GM19395 (cell line): ENCODE measurements around the gene LRRN4.

Experiments used
- ATAC-seq: cut with Tn5 transposase; IDR thresholded peaks from one replicate; pipeline ENCODE4 v1.9.1; 2021; ENCODE audit warnings: mild to moderate bottlenecking, moderate library complexity; ENCODE audit not compliant: unreplicated experiment

Gene LRRN4

DNA sequence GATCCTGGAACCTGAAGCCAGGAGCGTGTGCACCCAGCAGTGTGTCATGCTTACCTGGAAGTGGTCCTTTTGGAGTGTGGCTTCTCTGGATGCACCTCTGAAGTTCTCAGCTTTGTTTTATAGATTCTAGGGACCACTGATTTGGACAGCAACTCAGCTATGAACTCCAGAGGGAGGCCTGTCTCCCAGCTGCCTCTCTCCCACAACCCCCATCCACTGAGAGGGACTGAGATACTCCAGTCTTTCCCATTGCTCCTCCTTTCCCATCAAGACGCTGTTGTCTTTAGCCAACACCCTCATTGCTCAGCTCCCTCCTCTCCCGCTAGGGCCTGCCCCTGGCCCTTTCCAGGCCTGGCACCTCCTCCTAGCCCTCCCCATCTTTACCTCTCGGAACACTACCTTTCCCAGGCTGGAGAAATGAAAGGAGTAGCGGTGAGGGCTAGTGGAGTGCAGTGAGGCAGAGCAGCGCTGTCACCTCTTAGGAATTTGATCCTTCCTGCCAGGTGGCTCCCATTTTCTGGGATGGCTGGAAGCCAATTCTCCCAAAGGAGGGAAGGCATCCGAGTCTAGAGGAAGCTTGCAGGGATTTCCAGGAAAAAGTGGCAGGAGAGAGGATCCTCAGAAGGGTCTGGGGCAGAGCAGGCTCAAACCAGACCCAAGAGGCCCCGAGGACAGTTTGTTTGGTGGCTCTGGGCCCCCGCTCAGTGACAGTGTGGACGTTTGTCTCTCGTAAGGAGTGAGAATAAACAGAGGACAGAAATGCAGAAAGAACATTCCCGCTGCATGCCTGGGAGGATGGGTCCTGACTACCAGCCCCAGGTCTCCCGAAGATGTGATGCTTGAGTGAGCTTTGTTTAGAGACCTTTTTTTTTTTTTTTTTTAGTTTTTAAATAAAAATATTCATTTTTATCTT lies at the start of gene LRRN4:
TSS of gene LRRN4 (minus strand) at position 285 of the 913 bp plus-strand sequence. CDS start 1,261 bp downstream, outside the sequence.
- no peak for ATAC-seq

DNA sequence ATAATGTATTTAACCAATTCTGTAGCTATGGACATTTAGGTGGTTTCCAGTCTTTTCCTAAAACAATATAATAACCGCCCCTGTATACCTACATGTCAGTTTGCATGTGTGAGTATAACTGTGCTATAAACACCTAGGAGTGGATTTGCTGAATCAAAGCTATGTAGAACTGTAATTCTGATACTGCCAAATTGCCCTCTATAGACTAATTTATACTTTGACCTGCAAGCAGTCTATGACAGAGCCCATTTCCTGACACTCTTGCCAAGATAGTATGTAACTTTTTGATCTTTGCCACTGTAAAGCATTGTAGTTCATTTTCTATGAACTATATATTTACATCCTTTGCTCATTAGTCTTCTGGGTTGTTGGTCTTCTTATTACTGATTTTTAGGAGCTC lies 49.4 kb upstream of the LRRN4 start:
- no peak for ATAC-seq

DNA sequence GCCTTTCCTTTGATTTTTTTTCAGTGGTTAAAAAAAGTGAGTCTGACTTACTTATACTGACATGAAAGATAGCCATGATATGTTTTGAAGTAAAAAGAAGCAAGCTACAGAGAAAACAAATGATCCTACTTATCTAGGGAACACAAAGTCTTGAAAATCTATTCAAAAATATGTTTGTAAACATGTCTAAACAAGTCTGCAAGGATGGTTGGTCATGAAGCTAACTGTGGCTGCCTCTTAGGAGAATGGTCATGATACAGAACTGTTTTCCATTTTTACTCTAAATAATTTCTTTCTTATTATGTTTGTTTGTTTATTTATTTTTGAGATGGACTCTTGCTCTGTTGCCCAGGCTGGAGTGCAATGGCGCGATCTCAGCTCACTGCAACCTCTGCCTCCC lies 47.5 kb upstream of the LRRN4 start:
- no peak for ATAC-seq

GRCh38 chr20:6100246-6100645 lies 46.4 kb upstream of the LRRN4 start:
- ATAC-seq: no peak

DNA sequence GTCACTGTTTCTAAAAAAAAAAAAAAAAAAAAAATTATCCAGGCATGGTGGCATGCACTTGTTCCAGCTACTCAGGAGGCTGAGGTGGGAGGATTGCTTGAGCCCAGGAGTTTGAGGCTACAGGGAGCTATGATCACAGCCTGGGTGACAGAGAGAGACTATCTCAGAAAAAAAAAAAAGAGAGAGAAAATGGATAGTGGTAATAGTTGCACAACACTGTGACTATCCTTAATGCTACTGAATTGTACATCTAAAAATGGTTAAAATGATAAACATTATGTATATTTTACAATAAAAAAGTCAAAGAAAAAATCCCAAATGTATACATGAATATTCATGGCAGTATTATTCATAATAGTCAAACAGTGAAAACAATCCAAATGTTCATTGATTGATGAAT lies 46.0 kb upstream of the LRRN4 start:
- no peak for ATAC-seq

- no peak for ATAC-seq
These were observed 41.5 kb upstream of the LRRN4 start for GRCh38 chr20:6095409-6095808.

GRCh38 chr20:6094565-6094964 lies 40.7 kb upstream of the LRRN4 start:
- ATAC-seq: no peak

DNA sequence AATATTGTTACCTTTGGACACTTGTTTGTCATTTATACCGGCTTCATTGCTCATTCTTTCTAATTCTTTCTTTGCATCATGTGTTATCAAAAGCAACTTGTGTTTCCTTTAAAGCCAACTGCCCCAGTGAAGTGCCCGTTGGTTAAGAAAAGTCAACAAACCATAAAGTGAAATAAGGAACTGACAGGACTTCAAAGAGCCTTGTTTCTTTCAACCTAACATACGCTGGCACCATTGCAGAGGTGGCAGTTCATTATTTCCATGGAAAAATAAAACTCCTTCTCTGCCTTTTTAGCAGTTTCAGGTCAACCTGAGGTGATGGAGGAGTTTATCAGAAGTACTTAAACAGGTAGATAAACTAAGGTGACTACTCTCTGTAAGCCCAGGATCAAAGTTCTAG lies 40.2 kb upstream of the LRRN4 start:
- ATAC-seq: no peak

DNA sequence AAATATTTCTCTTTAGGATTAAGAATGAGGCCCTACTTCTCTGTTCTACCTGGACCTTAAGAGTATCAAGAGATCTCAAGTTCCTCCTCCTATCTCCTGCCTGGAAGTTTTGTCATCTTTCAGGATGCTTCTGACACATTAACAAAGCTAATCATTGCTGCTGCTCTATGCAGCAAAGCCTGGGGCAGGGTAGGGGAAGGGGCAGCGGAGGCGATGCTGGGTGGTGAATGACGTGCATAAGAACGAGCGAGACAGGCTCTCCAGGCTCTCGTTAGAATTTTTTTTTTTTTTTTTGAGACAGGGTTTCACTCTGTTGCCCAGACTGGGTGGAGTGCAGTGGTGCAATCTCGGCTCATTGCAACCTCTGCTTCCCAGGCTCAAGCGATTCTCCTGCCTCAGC lies 37.8 kb upstream of the LRRN4 start:
- ATAC-seq: no peak

GRCh38 chr20:6086868-6087267 lies 33.0 kb upstream of the LRRN4 start:
- no peak for ATAC-seq

DNA sequence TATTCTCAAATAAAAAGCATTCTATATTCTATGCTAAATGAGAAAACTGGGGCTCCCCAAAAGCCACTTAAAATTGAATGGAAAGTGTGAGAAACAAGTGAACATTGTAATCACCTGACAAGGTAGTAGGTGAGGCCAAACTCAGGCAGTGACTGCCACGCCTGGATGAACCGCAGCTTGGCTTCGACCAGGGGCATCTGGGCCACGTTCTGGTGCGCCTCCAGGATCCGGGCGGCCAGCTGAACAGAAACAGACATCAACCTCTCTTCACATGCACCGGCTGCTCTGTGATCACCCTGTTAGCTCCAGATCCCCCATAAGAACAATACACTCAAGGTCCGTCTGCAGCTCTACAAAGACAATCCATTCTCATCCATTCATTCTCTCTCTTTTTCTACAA lies 30.1 kb upstream of the LRRN4 start:
- ATAC-seq: no peak

DNA sequence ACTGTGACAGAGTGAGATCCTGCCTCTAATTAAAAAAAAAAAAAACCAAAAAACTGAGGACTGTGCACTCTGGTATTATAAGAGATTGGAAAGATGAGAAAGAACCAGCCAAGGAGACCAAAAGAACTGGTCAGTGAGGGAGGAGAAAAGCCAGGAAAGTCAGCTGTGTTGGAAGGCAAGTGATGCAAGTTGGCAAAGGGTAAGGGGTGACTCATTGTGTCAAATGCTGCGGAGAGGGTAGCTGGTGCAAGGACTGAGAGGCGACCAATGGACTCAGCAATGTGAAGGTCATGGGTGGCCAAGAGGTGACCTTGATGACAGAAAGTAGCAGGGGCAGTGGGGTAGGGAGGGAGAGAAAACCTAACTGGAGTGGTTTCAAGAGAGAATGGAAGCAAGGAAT lies 27.4 kb upstream of the LRRN4 start:
- ATAC-seq: no peak

DNA sequence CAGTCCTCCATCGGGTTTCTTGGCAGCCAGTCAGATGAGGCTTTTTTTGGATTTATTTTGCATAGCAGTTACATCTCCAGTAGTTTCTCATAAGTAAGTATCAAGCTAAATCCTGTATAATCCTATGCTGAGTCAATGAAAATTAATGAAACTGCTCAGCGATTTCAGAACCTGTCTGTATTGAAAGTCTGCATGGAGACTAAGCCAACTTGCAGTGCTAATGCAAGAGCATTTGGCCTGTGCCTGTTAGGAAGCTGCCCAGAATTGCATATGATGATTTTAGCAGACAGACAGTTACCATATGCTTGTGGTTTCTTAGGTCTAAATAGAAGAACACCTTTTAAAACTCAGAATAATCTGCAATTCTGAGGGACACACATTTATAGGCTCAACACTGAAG lies 25.2 kb upstream of the LRRN4 start:
- no peak for ATAC-seq

DNA sequence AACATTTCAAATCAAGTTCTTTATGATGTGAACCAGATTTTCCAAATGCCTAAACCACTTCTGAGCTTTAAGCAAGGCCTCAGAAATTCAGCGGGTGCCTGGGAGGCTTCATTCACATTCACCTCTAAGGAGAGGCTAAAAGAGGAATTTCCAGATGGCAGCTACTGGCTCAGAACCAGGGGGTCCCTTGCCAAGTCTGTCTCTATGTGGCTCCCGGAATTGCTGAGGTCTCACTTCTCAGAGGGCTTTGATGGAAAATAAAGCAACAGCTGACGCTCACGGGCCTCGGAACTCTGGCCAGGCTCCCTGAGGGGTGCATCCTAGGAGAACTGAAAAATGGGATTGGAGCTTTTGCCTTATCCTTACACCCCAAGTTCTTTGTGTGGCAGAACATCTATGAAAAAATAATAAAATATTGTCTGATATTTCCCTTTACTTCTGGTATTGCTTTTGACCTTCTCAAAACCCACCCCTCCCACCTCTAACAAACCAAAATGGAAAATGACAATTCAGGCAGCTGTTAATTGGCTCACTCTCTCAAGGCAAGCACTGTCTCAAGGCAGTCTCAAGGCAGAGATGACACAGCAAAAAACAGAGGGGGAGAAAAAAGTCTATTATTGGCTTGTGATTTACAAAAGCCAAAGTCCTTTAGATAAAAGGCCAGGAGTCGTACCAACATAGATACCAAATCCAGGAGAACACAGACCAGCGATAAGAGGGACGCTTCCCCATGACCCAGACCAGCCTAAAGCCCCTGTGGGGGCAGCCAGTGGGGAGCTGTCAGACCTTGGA lies 21.8 kb upstream of the LRRN4 start:
- no peak for ATAC-seq

GRCh38 chr20:6074784-6075183 lies 20.9 kb upstream of the LRRN4 start:
- ATAC-seq: no peak

- peak; percentile 87 for ATAC-seq
These were observed 20.3 kb upstream of the LRRN4 start for GRCh38 chr20:6074145-6074561.

DNA sequence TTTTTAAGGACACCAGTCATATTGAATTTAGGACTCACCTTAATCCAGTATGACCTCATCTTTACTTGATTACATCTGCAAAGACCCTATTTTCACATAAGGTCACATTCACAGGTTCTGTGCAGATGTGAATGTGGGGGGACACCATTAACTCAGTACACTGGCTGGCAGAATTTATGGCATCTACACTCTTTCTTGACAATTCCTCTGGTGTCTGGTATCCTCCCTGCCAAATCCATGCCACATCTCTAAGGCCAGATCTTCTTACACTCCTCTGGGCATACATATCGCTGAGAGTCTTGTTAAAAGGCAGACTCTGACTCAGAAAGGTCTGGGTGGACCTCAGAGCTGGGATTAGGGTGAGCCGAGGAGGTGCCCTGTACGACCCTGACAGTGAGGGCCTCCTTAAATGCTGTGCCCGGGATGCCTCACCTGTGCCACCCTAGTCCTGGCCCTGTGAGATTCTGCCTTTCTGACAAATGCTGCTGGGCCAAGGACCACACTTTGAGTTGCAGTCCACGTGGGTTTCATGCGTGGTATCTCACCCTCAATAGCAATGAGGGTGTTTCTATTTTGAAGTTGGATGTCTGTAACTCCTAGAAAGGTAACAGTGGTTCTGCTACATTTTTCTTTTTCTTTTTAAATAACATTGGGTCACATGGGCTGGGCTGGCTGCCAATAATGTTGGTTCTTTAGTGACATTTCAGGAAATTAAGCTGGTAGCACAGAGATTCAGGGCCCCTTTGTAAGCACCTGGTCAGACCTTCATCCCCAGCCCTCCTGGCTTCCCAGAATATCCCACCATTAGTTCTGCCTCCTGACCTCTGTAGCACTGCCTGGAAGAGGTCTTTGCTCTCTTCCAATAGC lies 17.2 kb upstream of the LRRN4 start:
- ATAC-seq: no peak

- no peak for ATAC-seq
These were observed 15.8 kb upstream of the LRRN4 start for GRCh38 chr20:6069669-6070068.

- ATAC-seq: no peak
These were observed 14.0 kb upstream of the LRRN4 start for GRCh38 chr20:6067763-6068318.

GRCh38 chr20:6066582-6066981 lies 12.7 kb upstream of the LRRN4 start:
- ATAC-seq: no peak

GRCh38 chr20:6061544-6061943 lies 7.7 kb upstream of the LRRN4 start:
- ATAC-seq: no peak
